ENCODE results near the gene SLC1A4. TPM values are rescaled to one million over a fixed set of nuclear protein-coding genes. Genes with fewer than 3 reads are reported as not detected.
A peak's percentile ranks its signal among the peaks of the same experiment; 100 is the strongest.
"Not testable (repeated sequence)": the region's sequence is repeated elsewhere in the genome, so short reads cannot be mapped to it uniquely, and the experiment has no call there.

The SLC1A4 gene
- total and polyA plus RNA-seq, 4 experiments from 2014 or later = 1.6 to 10.3 (median 5.1) TPM

DNA sequence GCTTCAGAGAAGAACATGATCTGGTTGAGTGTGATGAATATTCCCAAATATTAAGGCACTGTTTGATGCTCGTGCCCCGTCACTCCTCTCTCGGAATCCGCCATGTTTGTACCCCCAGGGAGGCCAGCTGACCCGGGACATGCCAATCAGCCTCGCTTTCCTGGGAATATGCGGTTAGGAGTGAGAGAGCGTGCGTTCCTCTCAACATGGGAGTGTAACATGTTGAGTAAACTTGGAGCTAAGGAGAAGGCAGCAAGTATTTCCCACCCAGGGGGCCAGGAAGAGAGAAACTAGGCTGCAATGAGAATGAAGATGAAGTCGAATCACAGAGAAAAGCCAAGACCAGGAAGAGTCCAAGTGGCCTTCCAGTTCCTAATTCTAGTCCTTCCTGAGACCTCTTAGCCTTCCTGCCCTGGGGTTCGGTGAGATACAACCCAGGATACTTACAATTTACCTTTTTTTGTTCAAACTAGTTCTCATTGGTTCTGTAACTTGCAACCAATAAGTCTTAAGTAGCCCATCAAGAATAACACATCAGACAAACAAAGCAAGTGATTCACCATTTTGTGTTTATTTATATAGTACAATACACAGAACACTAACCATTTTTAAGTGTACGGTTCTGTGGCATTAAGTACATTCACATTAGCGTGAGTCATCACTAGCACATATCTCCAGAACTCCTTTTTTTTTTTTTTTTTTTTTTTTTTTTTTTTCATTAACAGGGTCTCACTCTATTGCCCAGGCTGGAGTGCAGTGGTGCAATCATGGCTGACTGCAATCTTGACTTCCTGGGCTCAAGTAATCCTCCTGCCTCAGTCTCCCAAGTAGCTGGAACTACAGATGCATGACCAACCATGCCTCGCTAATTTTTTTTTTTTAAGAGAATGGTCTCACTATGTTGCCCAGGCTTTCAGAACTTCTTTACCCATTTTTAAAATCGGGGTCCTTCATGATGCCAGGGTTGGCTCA is 36.4 kb upstream of the SLC1A4 start:
- H3K27ac ChIP-seq (ENCODE audit: low read depth, low read length) = no peak overlapping the region
- H3K9me3 Mint-ChIP-seq = peaks cover 0 to 5% (median 3%) of the 10 kb centered on the region in 8 donors
- no peak overlapping the region for H3K4me3 Mint-ChIP-seq
- no peaks in the 10 kb centered on the region for H3K27me3 ChIP-seq (ENCODE audit: insufficient read depth, low read length)
- H3K27ac Mint-ChIP-seq = no peak overlapping the region
- no peak for DNase-seq
- peaks cover 0 to 5% (median 2%) of the 10 kb centered on the region in 4 donors for H3K4me1 Mint-ChIP-seq
- no peak overlapping the region for H3K4me3 ChIP-seq (ENCODE audit: low read length in 2 of 2)
- no peaks in the 10 kb centered on the region for H3K9me3 ChIP-seq (ENCODE audit: control insufficient read depth in 1 of 2, low read length in 2 of 2)
- H3K27me3 Mint-ChIP-seq = no peaks in the 10 kb centered on the region
- intact Hi-C loops (cut with micrococcal nuclease) = no loop called here
- no peaks in the 10 kb centered on the region for H3K36me3 Mint-ChIP-seq
- POLR2A ChIA-PET (ENCODE audit: partially characterized antibody) = no interaction called here
- no peaks in the 10 kb centered on the region for H3K36me3 ChIP-seq (ENCODE audit: insufficient read depth, low read length)
- H3K4me1 ChIP-seq (ENCODE audit: insufficient read depth, low read length) = peaks cover 2% of the 10 kb centered on the region
- CTCF ChIA-PET (ENCODE audit: partially characterized antibody) = interaction anchor here (1.0 to 1.2 kb wide), 2 partner anchors 11 to 35 kb away, joined by 3 read pairs; no protein-coding TSS in a partner anchor

DNA sequence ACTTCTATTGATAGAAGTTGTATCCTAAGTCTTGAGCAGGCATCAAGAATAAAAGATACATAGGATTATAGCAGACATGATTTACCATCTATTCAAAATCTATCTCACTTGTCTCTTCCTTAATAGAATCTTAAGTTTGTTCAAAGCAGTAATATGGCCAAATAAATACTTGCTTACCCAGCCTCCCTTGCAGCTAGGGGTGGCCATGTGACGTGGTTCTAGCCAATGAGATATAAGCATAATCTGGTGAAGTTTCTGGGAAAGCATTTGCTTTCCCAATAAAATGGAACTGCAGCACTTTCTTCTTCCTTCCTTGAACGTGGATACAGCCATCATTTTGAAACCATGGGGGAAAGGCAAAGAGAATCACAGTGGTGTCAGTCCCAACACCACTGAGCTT is 33.7 kb upstream of the SLC1A4 start:
- H3K27me3 Mint-ChIP-seq = no peaks in the 10 kb centered on the region
- Histone ChIP-seq H3K27ac (ENCODE audit: low read depth, low read length) (no peak overlapping the region), H3K9me3 (ENCODE audit: control insufficient read depth in 1 of 2, low read length in 2 of 2) (no peaks in the 10 kb centered on the region), H3K27me3 (ENCODE audit: insufficient read depth, low read length) (no peaks in the 10 kb centered on the region), H3K36me3 (ENCODE audit: insufficient read depth, low read length) (no peaks in the 10 kb centered on the region), H3K4me3 (ENCODE audit: low read length in 2 of 2) (no peak overlapping the region), H3K4me1 (ENCODE audit: insufficient read depth, low read length) (no peaks in the 10 kb centered on the region)
- intact Hi-C loops (cut with micrococcal nuclease) = no loop called here
- DNase-seq = no peak
- H3K4me1 Mint-ChIP-seq = no peaks in the 10 kb centered on the region
- H3K9me3 Mint-ChIP-seq = peaks cover 0 to 5% (median 3%) of the 10 kb centered on the region in 8 donors
- ChIA-PET CTCF (ENCODE audit: partially characterized antibody) (interaction anchor here (1.1 kb wide), 1 partner anchor 38 kb away, joined by 3 read pairs; no protein-coding TSS in a partner anchor), POLR2A (ENCODE audit: partially characterized antibody) (no interaction called here)
- no peak overlapping the region for H3K4me3 Mint-ChIP-seq
- no peak overlapping the region for H3K27ac Mint-ChIP-seq
- no peaks in the 10 kb centered on the region for H3K36me3 Mint-ChIP-seq

DNA sequence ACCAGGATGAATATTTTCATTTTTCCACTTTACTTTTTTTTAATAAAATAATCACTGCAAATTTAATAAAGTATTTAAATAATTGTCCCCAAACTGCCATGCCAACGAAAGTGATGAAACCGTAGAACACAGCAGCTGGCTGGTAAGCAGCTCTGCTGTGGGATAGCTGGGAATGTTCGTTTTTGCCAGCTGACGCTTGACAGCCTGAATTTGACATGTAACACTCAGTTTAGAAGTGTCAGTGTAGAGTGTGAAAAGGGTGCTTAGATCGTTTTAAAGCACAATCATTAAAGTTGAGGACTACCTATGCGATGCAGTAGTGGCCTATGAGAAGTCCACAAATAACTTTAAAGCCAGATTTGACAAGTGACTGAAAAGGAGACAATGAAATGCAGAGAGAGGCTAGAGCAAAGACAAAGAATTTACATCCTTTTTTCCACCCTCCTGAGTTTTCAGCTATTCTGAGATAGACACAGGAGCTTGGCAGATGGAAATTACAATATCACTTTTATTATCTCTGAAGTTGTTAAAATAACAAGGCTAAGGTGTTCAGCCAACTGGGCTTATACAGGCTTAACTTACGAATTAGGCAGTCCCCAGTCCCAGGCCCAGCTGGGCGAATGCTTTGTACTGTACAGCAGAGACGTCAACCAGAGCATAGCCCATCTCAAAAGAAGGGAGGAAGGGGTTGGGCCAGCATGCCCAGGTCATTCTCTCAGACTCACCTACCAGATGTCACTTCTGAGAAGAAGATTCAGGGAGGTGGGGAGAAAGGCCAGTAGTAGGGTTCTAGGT is 31.9 kb upstream of the SLC1A4 start:
- Mint-ChIP-seq H3K36me3 (no peaks in the 10 kb centered on the region), H3K4me1 (no peaks in the 10 kb centered on the region), H3K4me3 (no peak overlapping the region), H3K27me3 (no peaks in the 10 kb centered on the region), H3K9me3 (peaks cover 0 to 5% (median 3%) of the 10 kb centered on the region in 8 donors), H3K27ac (no peak overlapping the region)
- H3K4me1 ChIP-seq (ENCODE audit: insufficient read depth, low read length) = no peaks in the 10 kb centered on the region
- CTCF ChIA-PET (ENCODE audit: partially characterized antibody) = interaction anchor here (1.5 kb wide), 1 partner anchor 40 kb away, joined by 5 read pairs; no protein-coding TSS in a partner anchor
- intact Hi-C loops (cut with micrococcal nuclease) = no loop called here
- no peaks in the 10 kb centered on the region for H3K36me3 ChIP-seq (ENCODE audit: insufficient read depth, low read length)
- DNase-seq = no peak
- no peaks in the 10 kb centered on the region for H3K27me3 ChIP-seq (ENCODE audit: insufficient read depth, low read length)
- H3K27ac ChIP-seq (ENCODE audit: low read depth, low read length) = no peak overlapping the region
- no peaks in the 10 kb centered on the region for H3K9me3 ChIP-seq (ENCODE audit: control insufficient read depth in 1 of 2, low read length in 2 of 2)
- H3K4me3 ChIP-seq (ENCODE audit: low read length in 2 of 2) = no peak overlapping the region
- POLR2A ChIA-PET (ENCODE audit: partially characterized antibody) = no interaction called here

DNA sequence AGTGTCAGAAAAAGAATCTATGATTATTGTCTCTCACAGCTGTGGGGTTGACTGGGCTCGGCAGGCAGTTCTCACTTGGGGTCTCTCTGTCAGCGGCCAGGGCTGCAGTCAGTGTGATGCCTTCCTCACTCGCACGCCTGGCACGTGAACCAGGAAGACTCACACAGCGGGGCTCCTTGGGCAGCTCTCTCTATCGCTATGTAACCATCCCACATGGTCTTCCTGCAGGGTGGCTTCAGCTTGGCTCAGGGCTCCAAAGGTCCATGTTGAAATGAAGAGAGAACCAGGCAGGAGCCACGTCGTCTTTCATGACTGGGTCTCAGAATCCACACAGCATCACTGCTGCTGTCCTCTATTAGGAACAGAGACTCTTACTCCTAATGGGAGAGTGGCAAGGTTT is 30.6 kb upstream of the SLC1A4 start:
- POLR2A ChIA-PET (ENCODE audit: partially characterized antibody) = no interaction called here

DNA sequence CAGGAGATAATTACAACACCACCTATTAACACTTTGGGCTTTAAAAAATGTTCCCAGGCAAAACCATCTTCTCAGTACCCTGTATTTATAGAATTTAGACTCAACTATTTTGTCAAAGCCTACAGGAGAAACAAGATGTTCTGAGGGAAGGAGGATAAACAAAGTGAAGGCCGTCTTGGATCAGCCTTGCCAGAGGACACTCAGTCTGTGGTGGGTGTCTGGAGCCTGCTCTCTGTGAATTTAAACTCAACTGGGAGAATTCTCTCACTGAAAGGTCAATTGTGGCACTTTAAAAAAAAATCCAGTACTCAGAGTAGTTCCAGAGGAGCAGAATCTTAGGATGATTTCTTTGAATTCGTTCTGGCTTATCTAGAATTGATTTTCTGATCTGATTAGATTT is 28.4 kb upstream of the SLC1A4 start:
- Histone ChIP-seq H3K4me3 (ENCODE audit: low read length in 2 of 2) (no peak overlapping the region), H3K27me3 (ENCODE audit: insufficient read depth, low read length) (no peaks in the 10 kb centered on the region), H3K27ac (ENCODE audit: low read depth, low read length) (no peak overlapping the region), H3K36me3 (ENCODE audit: insufficient read depth, low read length) (no peaks in the 10 kb centered on the region), H3K9me3 (ENCODE audit: control insufficient read depth in 1 of 2, low read length in 2 of 2) (no peaks in the 10 kb centered on the region), H3K4me1 (ENCODE audit: insufficient read depth, low read length) (no peaks in the 10 kb centered on the region)
- Mint-ChIP-seq H3K36me3 (no peaks in the 10 kb centered on the region), H3K4me3 (no peak overlapping the region), H3K9me3 (no peaks in the 10 kb centered on the region), H3K27ac (no peak overlapping the region), H3K4me1 (no peaks in the 10 kb centered on the region), H3K27me3 (no peaks in the 10 kb centered on the region)
- POLR2A ChIA-PET (ENCODE audit: partially characterized antibody) = no interaction called here
- intact Hi-C loops (cut with micrococcal nuclease) = no loop called here
- DNase-seq = no peak
- CTCF ChIA-PET (ENCODE audit: partially characterized antibody) = no interaction called here

More for the DNA sequence above, 30.6 kb upstream of the SLC1A4 start:
- peaks cover 0 to 5% (median 3%) of the 10 kb centered on the region in 8 donors for H3K9me3 Mint-ChIP-seq
- H3K27ac Mint-ChIP-seq = peak overlapping the region in 2 of 7 donors; percentile 29 to 30
- no peak for DNase-seq
- Histone ChIP-seq H3K9me3 (ENCODE audit: control insufficient read depth in 1 of 2, low read length in 2 of 2) (no peaks in the 10 kb centered on the region), H3K27ac (ENCODE audit: low read depth, low read length) (no peak overlapping the region), H3K4me1 (ENCODE audit: insufficient read depth, low read length) (no peaks in the 10 kb centered on the region), H3K27me3 (ENCODE audit: insufficient read depth, low read length) (no peaks in the 10 kb centered on the region), H3K36me3 (ENCODE audit: insufficient read depth, low read length) (no peaks in the 10 kb centered on the region), H3K4me3 (ENCODE audit: low read length in 2 of 2) (no peak overlapping the region)
- intact Hi-C loops (cut with micrococcal nuclease) = no loop called here
- CTCF ChIA-PET (ENCODE audit: partially characterized antibody) = interaction anchor here (1.5 kb wide), 1 partner anchor 41 kb away, joined by 5 read pairs; no protein-coding TSS in a partner anchor
- H3K36me3 Mint-ChIP-seq = no peaks in the 10 kb centered on the region
- no peak overlapping the region for H3K4me3 Mint-ChIP-seq
- no peaks in the 10 kb centered on the region for H3K4me1 Mint-ChIP-seq
- H3K27me3 Mint-ChIP-seq = no peaks in the 10 kb centered on the region

DNA sequence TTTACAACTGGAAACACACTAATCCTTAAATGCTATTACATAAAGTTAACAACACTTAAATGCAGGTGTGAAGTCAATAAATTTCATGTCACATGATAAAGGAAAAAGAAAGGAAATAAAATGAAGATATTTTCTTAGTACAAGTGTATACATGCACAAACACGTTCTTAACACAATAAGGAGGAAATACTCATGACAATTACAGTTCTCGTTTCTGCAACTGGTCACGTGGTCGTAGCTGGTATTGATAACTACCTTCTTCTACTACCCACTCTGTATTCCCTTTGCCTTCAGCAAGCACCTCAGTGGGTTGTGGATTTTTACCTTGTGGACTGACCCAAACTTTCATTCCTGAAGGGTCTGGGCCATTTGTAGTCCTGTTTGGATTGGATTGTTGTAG is 26.1 kb upstream of the SLC1A4 start:
- H3K27ac Mint-ChIP-seq; H3K4me1 ChIP-seq (ENCODE audit: insufficient read depth, low read length); intact Hi-C loops (cut with micrococcal nuclease); H3K36me3 Mint-ChIP-seq; H3K9me3 Mint-ChIP-seq; H3K4me3 ChIP-seq (ENCODE audit: low read length in 2 of 2); H3K27me3 Mint-ChIP-seq; H3K27ac ChIP-seq (ENCODE audit: low read depth, low read length); H3K4me1 Mint-ChIP-seq; H3K4me3 Mint-ChIP-seq; POLR2A ChIA-PET (ENCODE audit: partially characterized antibody); H3K36me3 ChIP-seq (ENCODE audit: insufficient read depth, low read length); H3K27me3 ChIP-seq (ENCODE audit: insufficient read depth, low read length); DNase-seq; H3K9me3 ChIP-seq (ENCODE audit: control insufficient read depth in 1 of 2, low read length in 2 of 2): not testable (repeated sequence)
- CTCF ChIA-PET (ENCODE audit: partially characterized antibody) = interaction anchor here (1.3 kb wide), 1 partner anchor 9 kb away, joined by 3 read pairs; no protein-coding TSS in a partner anchor

DNA sequence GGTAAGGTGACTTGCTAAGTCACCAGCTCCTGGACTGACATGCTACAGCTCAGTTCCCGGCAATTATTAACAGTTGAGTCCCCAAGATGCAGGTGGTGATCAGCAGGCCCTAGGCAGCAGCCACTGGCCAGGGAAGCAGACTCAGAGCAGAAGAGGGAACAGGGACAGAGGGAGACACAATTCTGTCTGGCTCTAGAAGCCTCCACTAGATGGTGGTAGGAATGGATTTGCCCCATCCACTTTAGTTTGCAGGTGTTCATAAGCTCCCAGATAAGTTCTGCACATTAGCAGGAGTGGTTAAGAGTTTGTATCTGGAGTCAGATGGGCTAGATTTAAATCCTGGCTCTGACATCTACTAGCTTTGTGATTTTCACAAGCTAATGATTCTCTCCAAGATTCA is 25.5 kb upstream of the SLC1A4 start:
- H3K36me3 ChIP-seq (ENCODE audit: insufficient read depth, low read length) = no peaks in the 10 kb centered on the region
- Mint-ChIP-seq H3K4me3 (no peak overlapping the region), H3K27me3 (no peaks in the 10 kb centered on the region), H3K9me3 (no peaks in the 10 kb centered on the region), H3K4me1 (no peaks in the 10 kb centered on the region), H3K27ac (peak overlapping the region in 1 of 7 donors; percentile 36), H3K36me3 (no peaks in the 10 kb centered on the region)
- POLR2A ChIA-PET (ENCODE audit: partially characterized antibody) = no interaction called here
- no peaks in the 10 kb centered on the region for H3K9me3 ChIP-seq (ENCODE audit: control insufficient read depth in 1 of 2, low read length in 2 of 2)
- CTCF ChIA-PET (ENCODE audit: partially characterized antibody) = interaction anchor here (1.3 to 1.4 kb wide), 2 partner anchors 10 to 46 kb away, joined by 3 read pairs; no protein-coding TSS in a partner anchor
- no peaks in the 10 kb centered on the region for H3K4me1 ChIP-seq (ENCODE audit: insufficient read depth, low read length)
- DNase-seq = no peak
- intact Hi-C loops (cut with micrococcal nuclease) = no loop called here
- H3K27me3 ChIP-seq (ENCODE audit: insufficient read depth, low read length) = no peaks in the 10 kb centered on the region
- H3K27ac ChIP-seq (ENCODE audit: low read depth, low read length) = no peak overlapping the region
- H3K4me3 ChIP-seq (ENCODE audit: low read length in 2 of 2) = no peak overlapping the region

All from CD4-positive, alpha-beta memory T cell (primary cell).